Endothelial cell of umbilical vein (primary cell): ENCODE results near the gene HOXB3.

ENCODE experiments used
- EZH2 ChIP-seq: IDR thresholded peaks from 2 replicates; pipeline ENCODE4 v1.6.1; 2012; ENCODE audit warnings: borderline replicate concordance, low read depth, mild to moderate bottlenecking, moderate library complexity, low read length, inconsistent platforms; ENCODE audit not compliant: severe bottlenecking
- FOS ChIP-seq: IDR thresholded peaks from 2 replicates; pipeline ENCODE4 v1.6.1; 2011; ENCODE audit warnings: mild to moderate bottlenecking, low read length, moderate library complexity, borderline replicate concordance; ENCODE audit not compliant: insufficient read depth
- JUN ChIP-seq: IDR thresholded peaks from 2 replicates; pipeline ENCODE4 v1.6.1; 2011; ENCODE audit warnings: borderline replicate concordance, low read depth; ENCODE audit not compliant: insufficient read length, insufficient read depth
- MYC ChIP-seq: IDR thresholded peaks from one replicate; pipeline ENCODE4 v1.6.1; 2011; ENCODE audit warnings: mild to moderate bottlenecking, low read depth, low read length
- POLR2A ChIP-seq: IDR thresholded peaks from 2 replicates; pipeline ENCODE4 v1.6.1; 2012; ENCODE audit warnings: low read depth, mild to moderate bottlenecking, control low read depth, low read length
- POLR2AphosphoS5 ChIP-seq: IDR thresholded peaks from 2 replicates; pipeline ENCODE4 v1.6.1; 2012; ENCODE audit warnings: low read depth, mild to moderate bottlenecking, control low read depth, low read length, moderate library complexity; ENCODE audit not compliant: insufficient read depth
- TF ChIP-seq, protein P1 (sequence below), 2 donors: IDR thresholded peaks; 1 replicate in 1 of 2; 2 replicates in 1 of 2; pipeline ENCODE4 v1.5.1; 2011; ENCODE audit warnings: low read length in 2 of 2, mild to moderate bottlenecking in 2 of 2, moderate library complexity in 2 of 2, control low read depth in 1 of 2, inconsistent platforms in 1 of 2, low read depth in 1 of 2; ENCODE audit not compliant: insufficient read depth in 1 of 2; ENCODE audit errors: extremely low read depth in 1 of 2
- TF ChIP-seq, protein P2 (sequence below): IDR thresholded peaks from 2 replicates; pipeline ENCODE4 v1.6.1; 2011; ENCODE audit not compliant: insufficient read depth, insufficient read length

DNA sequence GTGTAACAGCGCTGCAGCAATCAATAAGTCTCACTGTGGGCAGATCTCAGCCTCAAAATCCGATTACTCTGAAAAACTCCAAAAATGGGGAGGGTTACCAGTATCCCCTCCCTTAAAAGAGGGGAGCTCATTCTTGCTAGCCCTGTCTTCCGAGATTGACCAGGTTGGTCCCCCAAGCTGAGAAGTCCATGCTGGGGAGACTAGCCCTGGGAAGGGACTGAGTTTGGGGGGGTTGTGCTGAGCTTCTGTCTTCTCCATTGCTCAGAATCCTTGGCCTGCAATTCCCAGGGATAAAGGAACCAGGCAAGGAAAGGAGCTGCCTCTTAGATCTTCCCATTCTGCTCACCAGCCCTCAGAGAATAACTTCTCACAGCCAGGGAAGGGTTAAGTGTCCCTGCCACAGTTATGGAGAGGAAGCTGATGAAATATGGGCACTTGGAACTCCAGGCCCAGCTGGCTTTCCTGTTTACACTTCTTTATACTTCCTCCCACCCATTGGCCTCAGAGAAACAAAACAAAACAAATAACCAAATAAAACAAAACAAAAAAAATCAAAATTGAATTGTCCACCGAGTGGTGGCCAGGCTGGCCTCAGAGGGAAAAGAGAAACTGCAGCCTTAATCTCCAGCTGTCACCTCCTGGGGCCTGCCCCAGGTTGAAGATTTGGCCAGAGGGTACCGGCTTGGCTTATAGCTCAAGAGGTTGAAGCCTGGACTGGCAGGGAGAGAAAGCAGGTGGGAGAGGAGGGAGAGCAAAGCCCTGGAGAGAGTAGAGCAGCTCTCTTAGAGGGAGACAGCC, 2.6 kb downstream of the HOXB3 start:
- TF ChIP-seq, protein P1, sequence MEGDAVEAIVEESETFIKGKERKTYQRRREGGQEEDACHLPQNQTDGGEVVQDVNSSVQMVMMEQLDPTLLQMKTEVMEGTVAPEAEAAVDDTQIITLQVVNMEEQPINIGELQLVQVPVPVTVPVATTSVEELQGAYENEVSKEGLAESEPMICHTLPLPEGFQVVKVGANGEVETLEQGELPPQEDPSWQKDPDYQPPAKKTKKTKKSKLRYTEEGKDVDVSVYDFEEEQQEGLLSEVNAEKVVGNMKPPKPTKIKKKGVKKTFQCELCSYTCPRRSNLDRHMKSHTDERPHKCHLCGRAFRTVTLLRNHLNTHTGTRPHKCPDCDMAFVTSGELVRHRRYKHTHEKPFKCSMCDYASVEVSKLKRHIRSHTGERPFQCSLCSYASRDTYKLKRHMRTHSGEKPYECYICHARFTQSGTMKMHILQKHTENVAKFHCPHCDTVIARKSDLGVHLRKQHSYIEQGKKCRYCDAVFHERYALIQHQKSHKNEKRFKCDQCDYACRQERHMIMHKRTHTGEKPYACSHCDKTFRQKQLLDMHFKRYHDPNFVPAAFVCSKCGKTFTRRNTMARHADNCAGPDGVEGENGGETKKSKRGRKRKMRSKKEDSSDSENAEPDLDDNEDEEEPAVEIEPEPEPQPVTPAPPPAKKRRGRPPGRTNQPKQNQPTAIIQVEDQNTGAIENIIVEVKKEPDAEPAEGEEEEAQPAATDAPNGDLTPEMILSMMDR (IDR thresholded peaks at IDR 0.05; ENCODE audit: extremely low read depth in 1 of 2, insufficient read depth in 1 of 2, low read depth in 1 of 2, low read length in 2 of 2) = no peak
- peak; percentile 49 for TF ChIP-seq POLR2AphosphoS5
- no peak for TF ChIP-seq POLR2A
- no peak for TF ChIP-seq EZH2
- TF ChIP-seq JUN = no peak
- TF ChIP-seq, protein P2, sequence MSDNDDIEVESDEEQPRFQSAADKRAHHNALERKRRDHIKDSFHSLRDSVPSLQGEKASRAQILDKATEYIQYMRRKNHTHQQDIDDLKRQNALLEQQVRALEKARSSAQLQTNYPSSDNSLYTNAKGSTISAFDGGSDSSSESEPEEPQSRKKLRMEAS = no peak
- no peak for TF ChIP-seq MYC
- no peak for TF ChIP-seq FOS
